ENCODE results near the gene SORT1. TPM values are rescaled to one million over a fixed set of nuclear protein-coding genes. Genes with fewer than 3 reads are reported as not detected.

Gene SORT1
- total RNA-seq, 4 donors from 2014 or later, result 66.6 to 142 (median 105) TPM

GRCh38 chr1:109331113-109331512 lies 66.6 kb downstream of the SORT1 start:
- H3K27ac ChIP-seq, result no peak overlapping the region
- H3K9me3 ChIP-seq, result peaks cover 0 to 21% (median 0%) of the 10 kb centered on the region in 3 donors
- peaks cover 9 to 97% of the 10 kb centered on the region in 2 donors for H3K36me3 ChIP-seq
- TF ChIP-seq POLR2AphosphoS5 (IDR thresholded peaks at IDR 0.05) (no peak), POLR2A (IDR thresholded peaks at IDR 0.05) (no peak), CTCF (IDR thresholded peaks at IDR 0.05) (no peak), EP300 (IDR thresholded peaks at IDR 0.05) (no peak)
- H3K4me1 ChIP-seq, result no peaks in the 10 kb centered on the region
- H3K27me3 ChIP-seq, result no peaks in the 10 kb centered on the region
- ATAC-seq, result no peak
- no peak overlapping the region for H3K4me3 ChIP-seq

DNA sequence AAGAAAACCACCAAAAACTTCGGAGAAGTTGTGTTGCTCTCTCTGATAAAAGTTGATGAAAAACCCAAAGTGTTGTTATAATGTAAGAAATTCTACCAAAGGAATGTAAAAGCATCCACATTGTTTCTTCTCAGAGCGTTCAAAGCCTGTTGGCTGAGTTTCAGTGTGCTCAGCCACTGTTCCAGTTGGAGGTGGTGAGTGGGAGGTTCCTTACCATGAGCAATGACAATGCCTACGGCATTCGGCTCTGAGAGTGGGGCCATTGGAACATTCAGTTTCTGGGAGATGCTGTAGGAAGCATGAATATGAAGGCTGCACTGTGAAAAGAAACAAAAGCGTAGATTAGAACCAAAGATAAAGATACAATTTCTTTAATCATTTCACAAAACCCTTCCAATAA lies 70.4 kb downstream of the SORT1 start:
- WGBS, 2 donors (ENCODE audit: low coverage in 1 of 2), result 63 to 66% methylated on average over 5 of the region's 5 CpGs
- ATAC-seq, result no peak
- Histone ChIP-seq H3K4me1 (no peaks in the 10 kb centered on the region), H3K9me3 (peaks cover 0 to 15% (median 0%) of the 10 kb centered on the region in 3 donors), H3K27ac (no peak overlapping the region), H3K36me3 (peaks cover 20 to 97% of the 10 kb centered on the region in 2 donors), H3K4me3 (no peak overlapping the region), H3K27me3 (no peaks in the 10 kb centered on the region)
- TF ChIP-seq POLR2AphosphoS5 (IDR thresholded peaks at IDR 0.05), result no peak
- no peak for TF ChIP-seq EP300 (IDR thresholded peaks at IDR 0.05)
- TF ChIP-seq CTCF (IDR thresholded peaks at IDR 0.05), result no peak
- no peak for TF ChIP-seq POLR2A (IDR thresholded peaks at IDR 0.05)

DNA sequence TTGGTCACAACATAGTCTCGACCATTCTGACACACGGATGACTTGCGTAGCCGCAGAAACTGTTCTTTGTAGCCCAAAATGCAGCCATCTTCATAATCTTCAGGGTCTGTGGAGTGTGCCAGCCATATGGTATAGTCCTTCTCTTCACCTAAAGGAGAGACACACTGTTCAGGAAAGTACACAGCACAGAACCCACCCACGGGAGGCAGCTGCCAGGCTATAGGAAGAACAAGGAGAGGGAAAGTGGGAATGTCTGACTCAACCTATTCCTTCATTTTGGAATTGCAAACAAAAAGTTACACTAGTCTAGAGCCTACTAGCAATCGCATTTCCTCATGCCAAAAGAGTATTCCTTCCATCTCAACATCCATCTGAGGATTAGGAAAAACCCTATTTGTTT lies 74.7 kb downstream of the SORT1 start:
- H3K4me3 ChIP-seq, result no peak overlapping the region
- 93 to 94% methylated on average over 3 to 5 of the region's 6 CpGs for WGBS, 2 donors (ENCODE audit: low coverage in 1 of 2)
- peaks cover 17 to 97% of the 10 kb centered on the region in 2 donors for H3K36me3 ChIP-seq
- no peaks in the 10 kb centered on the region for H3K4me1 ChIP-seq
- no peak for TF ChIP-seq POLR2AphosphoS5 (IDR thresholded peaks at IDR 0.05)
- no peak for TF ChIP-seq POLR2A (IDR thresholded peaks at IDR 0.05)
- TF ChIP-seq EP300 (IDR thresholded peaks at IDR 0.05), result no peak
- no peak for TF ChIP-seq CTCF (IDR thresholded peaks at IDR 0.05)
- no peak for ATAC-seq
- no peaks in the 10 kb centered on the region for H3K9me3 ChIP-seq
- H3K27me3 ChIP-seq, result no peaks in the 10 kb centered on the region
- no peak overlapping the region for H3K27ac ChIP-seq

DNA sequence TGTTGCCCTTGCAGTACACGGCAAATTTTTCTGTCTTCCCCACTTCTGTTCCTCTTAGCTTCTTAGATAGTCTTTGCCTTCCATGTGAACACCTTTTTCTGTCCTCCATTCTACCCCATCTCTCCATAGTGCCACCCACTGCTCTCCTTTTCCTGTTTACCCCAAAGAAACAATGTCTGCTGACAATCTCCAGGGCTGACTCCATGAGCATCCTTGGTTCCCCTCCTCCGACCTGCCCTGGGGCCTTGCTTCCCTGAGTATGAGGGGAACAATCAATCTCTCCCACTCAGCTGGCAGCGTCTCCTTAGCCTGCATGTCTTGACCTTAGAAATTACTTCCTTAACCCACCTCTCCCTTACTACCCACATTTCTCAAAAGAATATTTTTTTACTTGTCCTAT lies 78.6 kb downstream of the SORT1 start:
- Histone ChIP-seq H3K27me3 (no peaks in the 10 kb centered on the region), H3K4me1 (peaks cover 0 to 11% (median 0%) of the 10 kb centered on the region in 3 donors), H3K27ac (no peak overlapping the region), H3K9me3 (no peaks in the 10 kb centered on the region), H3K36me3 (peaks cover 10 to 100% of the 10 kb centered on the region in 2 donors), H3K4me3 (no peak overlapping the region)
- TF ChIP-seq CTCF (IDR thresholded peaks at IDR 0.05) (no peak), POLR2AphosphoS5 (IDR thresholded peaks at IDR 0.05) (no peak), EP300 (IDR thresholded peaks at IDR 0.05) (no peak), POLR2A (IDR thresholded peaks at IDR 0.05) (no peak)
- ATAC-seq, result no peak
- WGBS, 2 donors (ENCODE audit: low coverage in 1 of 2), result 84 to 87% methylated on average over 3 of the region's 3 CpGs

DNA sequence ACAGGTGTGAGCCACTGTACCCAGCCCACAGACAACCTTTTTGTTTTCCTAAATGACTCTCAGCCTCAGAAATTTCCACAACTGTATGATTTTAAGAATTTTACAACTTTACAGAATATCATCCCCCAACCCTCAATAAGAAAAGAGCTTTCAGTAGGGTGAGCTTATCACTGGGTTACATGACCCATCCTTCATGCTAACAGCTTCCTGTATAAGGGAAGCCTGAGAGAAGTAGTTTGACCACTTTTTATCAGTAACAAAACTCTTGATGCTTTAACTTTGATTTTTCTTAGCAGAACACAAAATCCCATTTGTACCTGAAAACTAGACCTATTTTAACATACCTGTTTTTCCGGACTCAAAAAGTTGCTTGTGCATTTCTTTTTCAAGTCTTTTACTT lies 81.2 kb downstream of the SORT1 start:
- Histone ChIP-seq H3K27ac (peak overlapping the region in 1 of 4 donors; percentile 29), H3K9me3 (no peaks in the 10 kb centered on the region), H3K4me1 (peaks cover 0 to 29% (median 0%) of the 10 kb centered on the region in 3 donors), H3K27me3 (no peaks in the 10 kb centered on the region), H3K4me3 (no peak overlapping the region), H3K36me3 (peaks cover 0 to 100% of the 10 kb centered on the region in 2 donors)
- no peak for ATAC-seq
- WGBS, 2 donors (ENCODE audit: low coverage in 1 of 2), result 100% methylated on average over 1 of the region's 1 CpG
- TF ChIP-seq POLR2A (IDR thresholded peaks at IDR 0.05) (no peak), POLR2AphosphoS5 (IDR thresholded peaks at IDR 0.05) (no peak), CTCF (IDR thresholded peaks at IDR 0.05) (no peak), EP300 (IDR thresholded peaks at IDR 0.05) (no peak)
